ENCODE data around the gene HSPH1. TPM values are rescaled to one million over a fixed set of nuclear protein-coding genes. Genes with fewer than 3 reads are reported as not detected.
A peak's percentile ranks its signal among the peaks of the same experiment; 100 is the strongest.

The HSPH1 gene
- total RNA-seq, 2 experiments from 2014 or later: 226 to 238 TPM

DNA sequence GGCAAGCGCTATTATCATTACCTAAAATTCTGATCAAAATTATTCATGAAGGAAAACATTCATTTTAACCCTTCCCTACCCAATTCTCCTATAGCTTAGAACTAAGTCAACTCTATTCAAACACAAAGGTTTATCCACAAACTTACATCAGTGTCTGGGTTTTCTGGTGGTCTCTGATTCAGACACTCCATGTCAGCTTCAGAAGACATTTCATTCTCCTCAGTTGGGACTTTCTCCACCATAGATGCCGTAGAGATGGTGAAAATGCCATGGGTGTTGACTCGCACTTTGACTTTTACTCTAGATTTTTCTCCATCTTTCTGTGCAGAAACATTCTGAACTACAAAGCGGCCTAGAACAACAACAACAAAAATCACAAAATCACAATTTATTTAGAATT, 16.3 kb downstream of the HSPH1 start:
- Mint-ChIP-seq H3K36me3 (ENCODE audit: low read depth) (peaks cover 99% of the 10 kb centered on the region), H3K9me3 (no peaks in the 10 kb centered on the region), H3K4me1 (ENCODE audit: low read depth) (peaks cover 34% of the 10 kb centered on the region), H3K27me3 (no peaks in the 10 kb centered on the region), H3K27ac (no peak overlapping the region), H3K4me3 (no peak overlapping the region)
- H3K4me3 ChIP-seq (ENCODE audit: low read length): no peak overlapping the region
- H3K9me3 ChIP-seq (ENCODE audit: control insufficient read depth in 1 of 2, insufficient read depth in 1 of 2, low read length in 2 of 2): no peaks in the 10 kb centered on the region
- ChIA-PET POLR2A (interaction anchor here (1.8 kb wide), 1 partner anchor 56 kb away, joined by 4 read pairs; no protein-coding TSS in a partner anchor), CTCF (no interaction called here)
- TF ChIP-seq, protein P1, sequence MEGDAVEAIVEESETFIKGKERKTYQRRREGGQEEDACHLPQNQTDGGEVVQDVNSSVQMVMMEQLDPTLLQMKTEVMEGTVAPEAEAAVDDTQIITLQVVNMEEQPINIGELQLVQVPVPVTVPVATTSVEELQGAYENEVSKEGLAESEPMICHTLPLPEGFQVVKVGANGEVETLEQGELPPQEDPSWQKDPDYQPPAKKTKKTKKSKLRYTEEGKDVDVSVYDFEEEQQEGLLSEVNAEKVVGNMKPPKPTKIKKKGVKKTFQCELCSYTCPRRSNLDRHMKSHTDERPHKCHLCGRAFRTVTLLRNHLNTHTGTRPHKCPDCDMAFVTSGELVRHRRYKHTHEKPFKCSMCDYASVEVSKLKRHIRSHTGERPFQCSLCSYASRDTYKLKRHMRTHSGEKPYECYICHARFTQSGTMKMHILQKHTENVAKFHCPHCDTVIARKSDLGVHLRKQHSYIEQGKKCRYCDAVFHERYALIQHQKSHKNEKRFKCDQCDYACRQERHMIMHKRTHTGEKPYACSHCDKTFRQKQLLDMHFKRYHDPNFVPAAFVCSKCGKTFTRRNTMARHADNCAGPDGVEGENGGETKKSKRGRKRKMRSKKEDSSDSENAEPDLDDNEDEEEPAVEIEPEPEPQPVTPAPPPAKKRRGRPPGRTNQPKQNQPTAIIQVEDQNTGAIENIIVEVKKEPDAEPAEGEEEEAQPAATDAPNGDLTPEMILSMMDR (IDR thresholded peaks at IDR 0.05): no peak
- intact Hi-C loops (cut with DNase I, micrococcal nuclease): no loop called here
- DNase-seq: no peak
- no peaks in the 10 kb centered on the region for H3K4me1 ChIP-seq (ENCODE audit: insufficient read depth, low read length)
- ATAC-seq (ENCODE audit: poor library complexity): no peak
- no peak overlapping the region for H3K27ac ChIP-seq (ENCODE audit: low read depth in 1 of 2, low read length in 2 of 2)
- no peaks in the 10 kb centered on the region for H3K27me3 ChIP-seq (ENCODE audit: control insufficient read depth in 1 of 2, insufficient read depth in 2 of 2, low read length in 2 of 2)
- peaks cover 98% of the 10 kb centered on the region for H3K36me3 ChIP-seq (ENCODE audit: insufficient read depth, low read length)

DNA sequence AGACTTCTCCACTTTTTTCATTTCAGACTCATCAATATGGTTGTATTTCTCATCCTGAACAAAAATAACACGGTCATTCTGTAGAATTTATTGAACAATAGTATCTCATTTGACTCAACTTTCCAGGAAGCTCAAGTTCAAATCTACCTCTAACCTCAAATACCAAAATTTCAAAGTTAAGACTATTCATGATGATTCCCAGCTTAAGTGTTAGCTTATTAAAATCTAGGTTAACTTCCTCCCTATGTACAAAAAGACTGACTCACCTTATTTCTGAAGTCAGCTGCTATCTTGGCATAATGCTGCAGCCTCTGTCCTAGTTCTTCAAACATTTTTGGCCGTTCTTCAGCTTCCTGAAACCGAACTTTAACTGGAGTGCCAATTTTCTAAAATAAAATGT, 23.2 kb downstream of the HSPH1 start:
- DNase-seq: no peak
- TF ChIP-seq, protein P1 (IDR thresholded peaks at IDR 0.05): no peak
- Mint-ChIP-seq H3K9me3 (no peaks in the 10 kb centered on the region), H3K27me3 (no peaks in the 10 kb centered on the region), H3K4me1 (ENCODE audit: low read depth) (peaks cover 33% of the 10 kb centered on the region), H3K4me3 (no peak overlapping the region), H3K27ac (peak overlapping the region; percentile 5), H3K36me3 (ENCODE audit: low read depth) (peaks cover 94% of the 10 kb centered on the region)
- intact Hi-C loops (cut with DNase I, micrococcal nuclease): no loop called here
- Histone ChIP-seq H3K36me3 (ENCODE audit: insufficient read depth, low read length) (peaks cover 79% of the 10 kb centered on the region), H3K9me3 (ENCODE audit: control insufficient read depth in 1 of 2, insufficient read depth in 1 of 2, low read length in 2 of 2) (no peaks in the 10 kb centered on the region), H3K27ac (ENCODE audit: low read depth in 1 of 2, low read length in 2 of 2) (no peak overlapping the region), H3K4me3 (ENCODE audit: low read length) (no peak overlapping the region), H3K4me1 (ENCODE audit: insufficient read depth, low read length) (no peaks in the 10 kb centered on the region), H3K27me3 (ENCODE audit: control insufficient read depth in 1 of 2, insufficient read depth in 2 of 2, low read length in 2 of 2) (no peaks in the 10 kb centered on the region)
- ChIA-PET CTCF (no interaction called here), POLR2A (interaction anchor here (0.6 kb wide), 1 partner anchor 13 kb away, joined by 4 read pairs; no protein-coding TSS in a partner anchor)
- no peak for ATAC-seq (ENCODE audit: poor library complexity)

DNA sequence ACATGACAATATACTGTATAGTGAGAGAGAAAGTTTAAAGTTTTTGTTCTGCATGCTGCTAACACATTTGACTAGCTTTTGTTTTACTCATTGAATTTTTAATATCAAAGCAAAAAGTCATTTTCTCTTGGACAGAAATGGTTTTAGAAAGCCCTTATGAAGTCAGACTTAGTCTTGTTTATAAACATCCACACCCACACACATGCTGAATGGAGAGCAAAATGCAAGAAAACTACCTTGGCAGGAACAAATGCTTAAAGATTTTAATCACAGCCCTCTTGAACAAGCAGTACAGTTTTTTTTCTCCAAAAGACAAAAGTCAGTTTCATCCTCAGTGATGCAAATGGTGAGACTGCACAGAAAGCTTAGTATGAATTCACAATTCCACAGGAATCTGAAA, 25.0 kb downstream of the HSPH1 start:
- DNase-seq: no peak
- H3K4me3 Mint-ChIP-seq: no peak overlapping the region
- intact Hi-C loops (cut with DNase I, micrococcal nuclease): no loop called here
- H3K36me3 ChIP-seq (ENCODE audit: insufficient read depth, low read length): peaks cover 62% of the 10 kb centered on the region
- H3K27me3 Mint-ChIP-seq: no peaks in the 10 kb centered on the region
- H3K36me3 Mint-ChIP-seq (ENCODE audit: low read depth): peaks cover 76% of the 10 kb centered on the region
- no peak overlapping the region for H3K4me3 ChIP-seq (ENCODE audit: low read length)
- no peaks in the 10 kb centered on the region for H3K9me3 Mint-ChIP-seq
- peaks cover 36% of the 10 kb centered on the region for H3K4me1 Mint-ChIP-seq (ENCODE audit: low read depth)
- no peaks in the 10 kb centered on the region for H3K27me3 ChIP-seq (ENCODE audit: control insufficient read depth in 1 of 2, insufficient read depth in 2 of 2, low read length in 2 of 2)
- H3K27ac ChIP-seq (ENCODE audit: low read depth in 1 of 2, low read length in 2 of 2): no peak overlapping the region
- ATAC-seq (ENCODE audit: poor library complexity): no peak
- H3K27ac Mint-ChIP-seq: peak overlapping the region; percentile 64
- ChIA-PET POLR2A (no interaction called here), CTCF (no interaction called here)
- H3K9me3 ChIP-seq (ENCODE audit: control insufficient read depth in 1 of 2, insufficient read depth in 1 of 2, low read length in 2 of 2): no peaks in the 10 kb centered on the region
- no peaks in the 10 kb centered on the region for H3K4me1 ChIP-seq (ENCODE audit: insufficient read depth, low read length)
- TF ChIP-seq, protein P1 (IDR thresholded peaks at IDR 0.05): no peak

Measured in CD4-positive, alpha-beta T cell (primary cell).